GM23338 (cell line): ENCODE measurements around the gene SAMD11. TPM values are rescaled to one million over a fixed set of nuclear protein-coding genes. Genes with fewer than 3 reads are reported as not detected.

Experiments used
- ATAC-seq: fragments of 200-7000 bp; cut with Tn5 transposase; 3 replicates; pipeline ENCODE4 v1.9.1; 2020
- DNase-seq: peaks from one replicate; pipeline ENCODE4 v3.0.0-alpha.2; 2015; ENCODE audit warnings: low spot score
- H2AFZ ChIP-seq: fragments of 200-600 bp; sonication (generic); 2 replicates; pipeline ENCODE4 v1.8.0; 2016; ENCODE audit warnings: antibody characterized with exemption, mild to moderate bottlenecking, moderate library complexity
- H3F3A ChIP-seq: fragments of 200-600 bp; sonication (generic); replicated peaks from 2 replicates; pipeline ENCODE4 v1.8.0; 2017; ENCODE audit warnings: antibody characterized with exemption, mixed run types, low read depth
- H3K27ac ChIP-seq: fragments of 200-600 bp; sonication (generic); 2 replicates; pipeline ENCODE4 v1.6.1; 2016; ENCODE audit warnings: low read depth
- H3K27me3 ChIP-seq: fragments of 200-600 bp; sonication (generic); 2 replicates; pipeline ENCODE4 v1.8.0; 2016; ENCODE audit warnings: mild to moderate bottlenecking, mixed run types, moderate library complexity; ENCODE audit not compliant: insufficient read depth
- H3K36me3 ChIP-seq: fragments of 200-600 bp; sonication (generic); 2 replicates; pipeline ENCODE4 v1.8.0; 2016; ENCODE audit warnings: mild to moderate bottlenecking; ENCODE audit not compliant: insufficient read depth
- H3K4me1 ChIP-seq: fragments of 200-600 bp; sonication (generic); 2 replicates; pipeline ENCODE4 v1.8.0; 2016; ENCODE audit warnings: mild to moderate bottlenecking, moderate library complexity; ENCODE audit not compliant: insufficient read depth
- H3K4me2 ChIP-seq: fragments of 200-600 bp; sonication (generic); 2 replicates; pipeline ENCODE4 v1.7.1; 2017; ENCODE audit warnings: mixed run types
- H3K4me3 ChIP-seq: fragments of 200-600 bp; sonication (generic); 2 replicates; pipeline ENCODE4 v1.6.1; 2016; ENCODE audit warnings: mixed run types
- H3K79me2 ChIP-seq: fragments of 200-600 bp; sonication (generic); replicated peaks from 2 replicates; pipeline ENCODE4 v1.8.0; 2017; ENCODE audit warnings: mild to moderate bottlenecking; ENCODE audit not compliant: insufficient read depth
- H3K9me2 ChIP-seq: fragments of 200-600 bp; sonication (generic); 2 replicates; pipeline ENCODE4 v1.8.0; 2017; ENCODE audit not compliant: insufficient read depth
- H4K20me1 ChIP-seq: fragments of 200-600 bp; sonication (generic); replicated peaks from 2 replicates; pipeline ENCODE4 v1.8.0; 2017; ENCODE audit warnings: mild to moderate bottlenecking; ENCODE audit not compliant: insufficient read depth
- H3K27ac Mint-ChIP-seq: 2 replicates; pipeline ENCODE4 v1.8.0; 2020; ENCODE audit warnings: inconsistent platforms, mild to moderate bottlenecking, moderate library complexity, mixed read lengths
- H3K27me3 Mint-ChIP-seq: 3 replicates; pipeline ENCODE4 v1.8.0; 2022; ENCODE audit warnings: low read depth, mild to moderate bottlenecking, moderate library complexity, mixed read lengths, inconsistent platforms; ENCODE audit not compliant: insufficient read depth, poor library complexity
- H3K36me3 Mint-ChIP-seq: 3 replicates; pipeline ENCODE4 v1.8.0; 2021; ENCODE audit warnings: low read depth, mild to moderate bottlenecking, inconsistent platforms, moderate library complexity, mixed read lengths
- H3K4me1 Mint-ChIP-seq: 3 replicates; pipeline ENCODE4 v1.8.0; 2020; ENCODE audit warnings: mild to moderate bottlenecking, inconsistent platforms, mixed read lengths
- H3K4me3 Mint-ChIP-seq: 3 replicates; pipeline ENCODE4 v1.8.0; 2021; ENCODE audit warnings: moderate library complexity, mild to moderate bottlenecking, inconsistent platforms, mixed read lengths
- H3K9me3 Mint-ChIP-seq: 3 replicates; pipeline ENCODE4 v1.8.0; 2020; ENCODE audit warnings: moderate library complexity, mild to moderate bottlenecking, inconsistent platforms, mixed read lengths
- CTCF ChIP-seq, 2 experiments: fragments of 200-600 bp in 1 of 2; sonication (generic) in 1 of 2; conservative IDR thresholded peaks; 2 replicates each; pipeline versions ENCODE4 v1.5.1 to v1.6.1; 2016 to 2017; ENCODE audit warnings: antibody characterized with exemption in 2 of 2, low read depth in 2 of 2, mild to moderate bottlenecking in 2 of 2, moderate library complexity in 1 of 2
- ETS1 ChIP-seq: IDR thresholded peaks from 2 replicates; pipeline ENCODE4 v1.6.1; 2016; ENCODE audit warnings: antibody characterized with exemption
- EZH2 ChIP-seq: fragments of 200-600 bp; sonication (generic); IDR thresholded peaks from one replicate; pipeline ENCODE4 v1.8.0; 2017; ENCODE audit warnings: antibody characterized with exemption, mild to moderate bottlenecking, low read depth; ENCODE audit not compliant: unreplicated experiment
- NANOG ChIP-seq: IDR thresholded peaks from 2 replicates; pipeline ENCODE4 v1.6.1; 2016; ENCODE audit warnings: antibody characterized with exemption, borderline replicate concordance
- REST ChIP-seq: IDR thresholded peaks from one replicate; pipeline ENCODE4 v1.6.1; 2018; ENCODE audit warnings: antibody characterized with exemption; ENCODE audit not compliant: unreplicated experiment
- STAT1 ChIP-seq: IDR thresholded peaks from one replicate; pipeline ENCODE4 v1.6.1; 2016; ENCODE audit warnings: antibody characterized with exemption; ENCODE audit not compliant: unreplicated experiment
- ZNF331 ChIP-seq: fragments of 250-450 bp; sonication (Bioruptor Pico); IDR thresholded peaks from 2 replicates; pipeline ENCODE4 v1.5.0; 2020; ENCODE audit warnings: low read depth, mild to moderate bottlenecking, moderate library complexity
- polyA plus RNA-seq: library from polyadenylated mRNA; unstranded; fragments of >200 nt; fragmentation: Nextera tagmentation; extraction: Ambion mirVana; gene quantifications from 2 replicates; pipeline ENCODE4 v1.2.1, GENCODE V29; 2016
- total RNA-seq: library from RNA; depleted of rRNA; stranded (reverse); fragments of >200 nt; shearing (Covaris generic); gene quantifications from 2 replicates; pipeline ENCODE4 v1.2.3, GENCODE V29; 2014
- TF ChIP-seq, protein P1 (sequence below): fragments of 250-450 bp; sonication (Bioruptor Pico); IDR thresholded peaks from 2 replicates; pipeline ENCODE4 v1.5.0; 2020; ENCODE audit warnings: mild to moderate bottlenecking, moderate library complexity

SAMD11 gene
- total and polyA plus RNA-seq, 2 experiments from 2014 or later: 0.14 to 0.40 TPM

- TF ChIP-seq STAT1 (no peak), CTCF (conservative IDR thresholded peaks at IDR 0.05; ENCODE audit: low read depth in 2 of 2) (no peak), EZH2 (no peak), REST (no peak), ZNF331 (CRISPR knock-in tag) (no peak), NANOG (no peak)
- no peaks in the 10 kb centered on the region for H3K4me1 Mint-ChIP-seq
- H3K36me3 ChIP-seq: peaks cover 25% of the 10 kb centered on the region
Measured at GRCh38 chr1:952201-952600, 28.5 kb downstream of the SAMD11 start.

DNA sequence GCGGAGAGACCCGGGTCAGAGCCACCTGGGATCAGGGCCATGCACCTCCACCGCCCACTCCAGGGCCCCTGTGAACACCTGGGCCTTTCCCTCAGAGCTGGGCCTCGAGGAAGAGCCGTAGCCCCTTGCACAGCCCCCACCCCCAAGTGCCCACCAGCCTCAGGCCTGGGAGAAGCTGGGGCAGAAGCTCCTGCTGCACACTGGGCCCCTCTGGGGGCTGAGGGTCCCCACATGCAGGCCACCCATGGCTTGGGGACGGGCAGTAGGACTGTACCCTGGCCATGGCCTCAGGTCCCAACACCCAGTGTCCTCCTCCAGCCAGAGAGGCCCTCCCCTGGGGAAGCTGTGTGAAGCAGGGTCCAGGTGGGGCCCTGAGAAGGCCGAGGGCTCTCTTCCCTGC, 28.9 kb downstream of the SAMD11 start:
- DNase-seq: no peak
- H3K4me1 Mint-ChIP-seq: peaks cover 3% of the 10 kb centered on the region
- H4K20me1 ChIP-seq: no peaks in the 10 kb centered on the region; the same call in 1 of the 2 replicates
- TF ChIP-seq, protein P1, sequence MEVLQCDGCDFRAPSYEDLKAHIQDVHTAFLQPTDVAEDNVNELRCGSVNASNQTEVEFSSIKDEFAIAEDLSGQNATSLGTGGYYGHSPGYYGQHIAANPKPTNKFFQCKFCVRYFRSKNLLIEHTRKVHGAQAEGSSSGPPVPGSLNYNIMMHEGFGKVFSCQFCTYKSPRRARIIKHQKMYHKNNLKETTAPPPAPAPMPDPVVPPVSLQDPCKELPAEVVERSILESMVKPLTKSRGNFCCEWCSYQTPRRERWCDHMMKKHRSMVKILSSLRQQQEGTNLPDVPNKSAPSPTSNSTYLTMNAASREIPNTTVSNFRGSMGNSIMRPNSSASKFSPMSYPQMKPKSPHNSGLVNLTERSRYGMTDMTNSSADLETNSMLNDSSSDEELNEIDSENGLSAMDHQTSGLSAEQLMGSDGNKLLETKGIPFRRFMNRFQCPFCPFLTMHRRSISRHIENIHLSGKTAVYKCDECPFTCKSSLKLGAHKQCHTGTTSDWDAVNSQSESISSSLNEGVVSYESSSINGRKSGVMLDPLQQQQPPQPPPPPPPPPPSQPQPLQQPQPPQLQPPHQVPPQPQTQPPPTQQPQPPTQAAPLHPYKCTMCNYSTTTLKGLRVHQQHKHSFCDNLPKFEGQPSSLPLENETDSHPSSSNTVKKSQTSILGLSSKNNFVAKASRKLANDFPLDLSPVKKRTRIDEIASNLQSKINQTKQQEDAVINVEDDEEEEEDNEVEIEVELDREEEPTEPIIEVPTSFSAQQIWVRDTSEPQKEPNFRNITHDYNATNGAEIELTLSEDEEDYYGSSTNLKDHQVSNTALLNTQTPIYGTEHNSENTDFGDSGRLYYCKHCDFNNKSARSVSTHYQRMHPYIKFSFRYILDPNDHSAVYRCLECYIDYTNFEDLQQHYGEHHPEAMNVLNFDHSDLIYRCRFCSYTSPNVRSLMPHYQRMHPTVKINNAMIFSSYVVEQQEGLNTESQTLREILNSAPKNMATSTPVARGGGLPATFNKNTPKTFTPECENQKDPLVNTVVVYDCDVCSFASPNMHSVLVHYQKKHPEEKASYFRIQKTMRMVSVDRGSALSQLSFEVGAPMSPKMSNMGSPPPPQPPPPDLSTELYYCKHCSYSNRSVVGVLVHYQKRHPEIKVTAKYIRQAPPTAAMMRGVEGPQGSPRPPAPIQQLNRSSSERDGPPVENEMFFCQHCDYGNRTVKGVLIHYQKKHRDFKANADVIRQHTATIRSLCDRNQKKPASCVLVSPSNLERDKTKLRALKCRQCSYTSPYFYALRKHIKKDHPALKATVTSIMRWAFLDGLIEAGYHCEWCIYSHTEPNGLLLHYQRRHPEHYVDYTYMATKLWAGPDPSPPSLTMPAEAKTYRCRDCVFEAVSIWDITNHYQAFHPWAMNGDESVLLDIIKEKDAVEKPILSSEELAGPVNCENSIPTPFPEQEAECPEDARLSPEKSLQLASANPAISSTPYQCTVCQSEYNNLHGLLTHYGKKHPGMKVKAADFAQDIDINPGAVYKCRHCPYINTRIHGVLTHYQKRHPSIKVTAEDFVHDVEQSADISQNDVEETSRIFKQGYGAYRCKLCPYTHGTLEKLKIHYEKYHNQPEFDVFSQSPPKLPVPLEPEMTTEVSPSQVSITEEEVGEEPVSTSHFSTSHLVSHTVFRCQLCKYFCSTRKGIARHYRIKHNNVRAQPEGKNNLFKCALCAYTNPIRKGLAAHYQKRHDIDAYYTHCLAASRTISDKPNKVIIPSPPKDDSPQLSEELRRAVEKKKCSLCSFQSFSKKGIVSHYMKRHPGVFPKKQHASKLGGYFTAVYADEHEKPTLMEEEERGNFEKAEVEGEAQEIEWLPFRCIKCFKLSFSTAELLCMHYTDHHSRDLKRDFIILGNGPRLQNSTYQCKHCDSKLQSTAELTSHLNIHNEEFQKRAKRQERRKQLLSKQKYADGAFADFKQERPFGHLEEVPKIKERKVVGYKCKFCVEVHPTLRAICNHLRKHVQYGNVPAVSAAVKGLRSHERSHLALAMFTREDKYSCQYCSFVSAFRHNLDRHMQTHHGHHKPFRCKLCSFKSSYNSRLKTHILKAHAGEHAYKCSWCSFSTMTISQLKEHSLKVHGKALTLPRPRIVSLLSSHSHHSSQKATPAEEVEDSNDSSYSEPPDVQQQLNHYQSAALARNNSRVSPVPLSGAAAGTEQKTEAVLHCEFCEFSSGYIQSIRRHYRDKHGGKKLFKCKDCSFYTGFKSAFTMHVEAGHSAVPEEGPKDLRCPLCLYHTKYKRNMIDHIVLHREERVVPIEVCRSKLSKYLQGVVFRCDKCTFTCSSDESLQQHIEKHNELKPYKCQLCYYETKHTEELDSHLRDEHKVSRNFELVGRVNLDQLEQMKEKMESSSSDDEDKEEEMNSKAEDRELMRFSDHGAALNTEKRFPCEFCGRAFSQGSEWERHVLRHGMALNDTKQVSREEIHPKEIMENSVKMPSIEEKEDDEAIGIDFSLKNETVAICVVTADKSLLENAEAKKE (CRISPR knock-in tag): no peak
- no peak for TF ChIP-seq NANOG
- TF ChIP-seq ETS1: no peak

More at GRCh38 chr1:952201-952600, 28.5 kb downstream of the SAMD11 start:
- Histone ChIP-seq H3K4me3 (no peak overlapping the region), H3K79me2 (no peaks in the 10 kb centered on the region), H3K4me1 (no peaks in the 10 kb centered on the region), H3K4me2 (no peak overlapping the region), H3K9me2 (no peaks in the 10 kb centered on the region), H3F3A (no peaks in the 10 kb centered on the region), H4K20me1 (no peaks in the 10 kb centered on the region; the same call in 1 of the 2 replicates), H2AFZ (no peak overlapping the region), H3K27me3 (no peaks in the 10 kb centered on the region), H3K27ac (no peak overlapping the region)
- no peak overlapping the region for H3K27ac Mint-ChIP-seq
- ATAC-seq (no peak), DNase-seq (no peak)
- no peaks in the 10 kb centered on the region; the same call in 2 of the 3 replicates for H3K9me3 Mint-ChIP-seq
- peaks cover 62% of the 10 kb centered on the region for H3K36me3 Mint-ChIP-seq
- H3K4me3 Mint-ChIP-seq: no peak overlapping the region
- H3K27me3 Mint-ChIP-seq: peaks cover 10% of the 10 kb centered on the region

More for the DNA sequence above, 28.9 kb downstream of the SAMD11 start:
- H3K27me3 Mint-ChIP-seq: peaks cover 13% of the 10 kb centered on the region
- Histone ChIP-seq H2AFZ (no peak overlapping the region), H3K36me3 (peaks cover 25% of the 10 kb centered on the region), H3K27ac (no peak overlapping the region), H3K4me3 (no peak overlapping the region), H3F3A (no peaks in the 10 kb centered on the region), H3K79me2 (peaks cover 4% of the 10 kb centered on the region), H3K4me1 (no peaks in the 10 kb centered on the region), H3K9me2 (no peaks in the 10 kb centered on the region), H3K27me3 (no peaks in the 10 kb centered on the region), H3K4me2 (no peak overlapping the region)
- no peak for ATAC-seq
- peaks cover 64% of the 10 kb centered on the region for H3K36me3 Mint-ChIP-seq
- no peak overlapping the region for H3K4me3 Mint-ChIP-seq
- H3K27ac Mint-ChIP-seq: no peak overlapping the region
- no peaks in the 10 kb centered on the region; the same call in 2 of the 3 replicates for H3K9me3 Mint-ChIP-seq
